GM19468 (cell line): ENCODE results near the gene SLC27A1.
"Not testable (repeated sequence)": the region's sequence is repeated elsewhere in the genome, so short reads cannot be mapped to it uniquely, and the experiment has no call there.

ENCODE experiments used
- ATAC-seq: cut with Tn5 transposase; IDR thresholded peaks from one replicate; pipeline ENCODE4 v1.9.1; 2021; ENCODE audit warnings: mild to moderate bottlenecking, moderate library complexity, moderate number of reproducible peaks; ENCODE audit not compliant: unreplicated experiment; ENCODE audit errors: extremely low read depth

Gene SLC27A1

GRCh38 chr19:17532116-17532515, 61.8 kb downstream of the SLC27A1 start:
- no peak for ATAC-seq

DNA sequence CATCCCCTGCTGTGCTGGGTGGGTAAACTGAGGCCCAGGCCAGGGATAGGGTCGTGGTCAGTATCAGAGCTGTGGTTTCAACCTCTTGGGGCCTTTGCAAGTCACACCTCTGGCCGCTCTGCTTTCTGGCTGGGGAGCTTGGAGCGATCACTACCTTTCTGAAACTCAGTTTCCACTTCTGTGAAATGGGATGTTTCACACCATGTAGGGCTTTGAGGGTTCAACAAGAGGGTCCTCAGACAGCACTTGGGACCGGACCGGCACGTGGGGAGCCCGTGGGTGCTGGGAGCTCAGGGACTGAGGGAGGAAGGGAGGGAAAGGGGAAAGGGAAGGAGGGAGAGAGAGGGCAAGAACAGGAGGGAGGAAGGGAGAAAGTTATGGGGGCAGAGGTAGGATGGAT, 62.2 kb downstream of the SLC27A1 start:
- no peak for ATAC-seq

DNA sequence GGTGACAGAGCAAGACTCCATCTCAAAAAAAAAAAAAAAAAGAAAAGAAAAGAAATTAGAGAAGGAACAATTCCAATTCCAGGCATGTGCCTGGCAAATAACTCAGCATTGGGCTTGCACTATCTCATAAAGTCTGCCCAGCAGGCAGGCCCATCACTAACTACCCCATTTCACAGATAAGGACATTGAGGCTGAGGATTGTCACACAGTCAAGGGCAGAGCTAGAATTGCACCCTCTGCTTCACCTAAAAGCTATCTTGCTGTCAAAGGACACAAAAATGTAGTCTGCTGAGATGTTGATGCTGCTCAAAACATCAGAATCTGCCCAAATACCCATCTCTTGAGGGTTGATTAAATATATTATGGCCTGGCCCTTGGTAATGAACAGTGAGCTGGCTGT, 64.4 kb downstream of the SLC27A1 start:
- ATAC-seq = no peak

DNA sequence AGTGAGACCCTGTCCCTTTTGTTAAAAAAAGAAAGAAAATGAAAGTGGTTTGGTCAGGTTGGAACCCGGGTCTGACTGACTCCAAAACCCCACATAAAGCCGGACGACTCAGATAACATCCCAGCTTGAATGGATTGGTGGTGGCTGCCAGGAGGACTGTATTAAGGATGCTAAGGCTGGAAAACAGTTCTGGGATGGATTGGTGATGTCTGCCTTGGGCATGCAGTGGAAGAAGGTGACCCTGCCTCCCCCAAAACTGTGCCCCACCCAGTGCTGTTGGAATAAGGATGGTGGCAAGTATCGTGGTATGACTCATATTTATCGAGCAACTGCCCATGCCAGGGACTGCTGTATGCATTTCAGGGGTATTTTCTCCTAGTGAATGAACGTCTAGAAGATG, 66.6 kb downstream of the SLC27A1 start:
- no peak for ATAC-seq

- no peak for ATAC-seq
These were observed 68.4 kb downstream of the SLC27A1 start for GRCh38 chr19:17538684-17539237.

DNA sequence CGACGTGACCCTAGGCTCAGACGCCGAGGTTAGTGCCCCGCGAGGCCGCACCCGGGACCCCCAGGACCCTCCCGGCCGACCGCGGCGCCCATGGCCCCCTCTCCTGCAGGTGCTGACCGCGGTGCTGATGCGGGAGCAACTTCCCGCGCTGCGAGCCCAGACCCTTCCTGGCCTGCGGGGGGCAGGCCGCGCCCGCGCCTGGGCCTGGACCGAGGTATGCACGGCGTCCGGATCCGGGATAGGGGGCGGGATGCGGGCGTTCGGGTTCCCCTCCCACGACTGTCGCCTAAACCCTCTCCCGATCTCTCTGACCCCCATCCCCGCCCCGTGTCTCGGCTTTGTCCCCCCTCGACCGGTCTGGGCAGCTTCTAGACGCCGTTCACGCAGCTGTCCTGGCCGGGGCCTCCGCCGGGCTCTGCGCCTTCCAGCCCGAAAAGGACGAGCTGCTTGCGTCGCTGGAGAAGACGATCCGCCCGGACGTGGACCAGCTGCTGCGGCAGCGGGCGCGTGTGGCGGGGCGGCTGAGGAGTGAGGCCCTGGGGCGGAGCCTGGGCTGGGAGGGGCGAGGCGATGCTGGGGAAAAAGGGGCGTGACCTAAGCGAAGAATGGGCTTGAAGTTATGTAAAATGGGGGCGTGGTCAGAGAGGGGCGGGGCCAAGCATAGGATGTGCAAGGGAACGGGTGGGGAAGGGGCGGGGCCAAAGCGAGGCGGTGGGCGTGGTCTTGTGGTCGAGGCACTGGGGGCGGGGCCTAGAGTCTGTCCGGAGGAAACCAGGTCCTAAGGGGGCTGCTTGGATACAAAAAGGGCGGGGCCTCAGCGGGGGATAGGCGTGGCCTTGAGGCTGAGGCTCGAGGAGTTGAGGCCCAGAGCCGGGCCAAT, 69.2 kb downstream of the SLC27A1 start:
- ATAC-seq = no peak

DNA sequence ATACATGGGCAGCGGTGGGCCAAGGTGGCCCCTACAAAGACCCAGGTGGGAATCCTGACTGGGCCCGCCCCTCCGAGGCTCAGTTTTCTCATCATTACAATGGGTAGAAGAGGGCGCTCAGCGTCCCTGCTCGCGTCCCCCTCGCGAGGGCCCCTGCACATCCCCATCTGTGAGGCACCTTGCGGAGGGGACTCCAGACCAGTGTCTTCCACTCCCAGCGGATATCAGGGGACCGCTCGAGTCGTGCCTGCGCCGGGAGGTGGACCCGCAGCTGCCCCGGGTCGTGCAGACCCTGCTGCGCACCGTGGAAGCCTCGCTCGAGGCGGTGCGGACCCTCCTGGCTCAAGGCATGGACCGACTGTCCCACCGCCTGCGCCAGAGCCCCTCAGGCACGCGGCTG, 69.8 kb downstream of the SLC27A1 start:
- ATAC-seq = no peak

DNA sequence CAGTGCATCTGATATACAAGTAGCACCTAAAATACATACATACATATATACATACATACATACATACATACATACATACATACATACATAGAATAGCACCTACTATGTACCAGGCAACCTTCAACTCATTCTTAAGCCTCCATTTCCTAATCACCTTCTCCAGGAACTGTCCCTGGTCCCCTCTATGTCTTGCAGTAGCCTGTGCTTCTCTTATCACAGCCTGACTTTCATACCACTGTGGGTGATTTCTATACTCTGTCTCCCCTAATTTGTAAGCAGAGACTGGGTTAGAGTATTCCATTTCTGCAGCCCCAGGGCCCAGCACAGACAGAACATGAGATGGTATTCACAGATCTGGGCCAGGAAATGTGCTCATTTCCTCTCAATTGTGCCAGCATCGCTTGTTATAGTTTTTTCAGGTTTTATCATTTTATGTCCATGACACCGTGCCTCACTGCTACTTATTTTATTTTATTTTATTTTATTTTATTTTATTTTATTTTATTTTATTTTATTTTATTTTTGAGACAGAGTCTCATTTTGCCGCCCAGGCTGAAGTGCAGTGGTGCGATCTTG, 70.9 kb downstream of the SLC27A1 start:
- ATAC-seq = no peak

- ATAC-seq = no peak
These were observed 71.7 kb downstream of the SLC27A1 start for GRCh38 chr19:17542042-17542441.

GRCh38 chr19:17542793-17543582, 72.7 kb downstream of the SLC27A1 start:
- no peak for ATAC-seq

DNA sequence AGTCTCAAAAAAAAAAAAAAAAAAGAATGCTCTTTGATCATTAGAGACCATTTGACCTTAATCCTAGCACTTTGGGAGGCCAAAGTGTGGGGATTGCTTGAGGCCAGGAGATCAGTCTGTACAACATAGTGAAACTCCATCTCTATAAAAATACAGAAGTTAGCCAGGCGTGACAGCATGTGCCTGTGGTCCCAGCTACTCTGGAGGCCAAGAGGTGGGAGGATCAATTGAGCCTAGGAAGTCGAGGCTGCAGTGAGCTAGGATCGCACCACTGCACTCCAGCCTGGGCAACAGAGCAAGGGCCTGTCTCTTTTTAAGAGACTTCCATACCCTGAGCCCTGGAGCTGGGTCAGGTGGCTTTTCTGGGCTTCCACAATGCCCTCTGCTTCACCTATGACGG, 73.7 kb downstream of the SLC27A1 start:
- ATAC-seq = no peak

GRCh38 chr19:17544418-17544817, 74.1 kb downstream of the SLC27A1 start:
- no peak for ATAC-seq

DNA sequence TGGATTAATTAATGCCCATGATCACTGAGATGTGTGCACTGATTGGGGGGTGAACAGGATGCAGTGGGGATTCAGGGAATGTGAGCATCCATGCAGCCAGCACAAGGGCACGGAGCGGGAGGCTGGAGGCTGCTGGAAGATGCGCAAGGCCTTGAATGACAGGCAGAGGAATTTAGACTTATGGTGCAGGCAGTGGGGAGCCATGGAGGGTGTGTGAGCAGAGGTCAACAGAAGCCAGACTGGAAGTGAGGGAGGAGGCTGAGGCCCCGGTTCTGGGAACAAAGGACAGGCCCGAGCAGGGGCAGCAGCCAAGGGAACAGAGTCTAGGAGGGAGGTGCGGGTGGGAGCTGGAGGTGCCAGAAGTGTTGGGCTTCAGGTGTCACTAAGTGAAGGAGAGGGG, 77.8 kb downstream of the SLC27A1 start:
- ATAC-seq = no peak

DNA sequence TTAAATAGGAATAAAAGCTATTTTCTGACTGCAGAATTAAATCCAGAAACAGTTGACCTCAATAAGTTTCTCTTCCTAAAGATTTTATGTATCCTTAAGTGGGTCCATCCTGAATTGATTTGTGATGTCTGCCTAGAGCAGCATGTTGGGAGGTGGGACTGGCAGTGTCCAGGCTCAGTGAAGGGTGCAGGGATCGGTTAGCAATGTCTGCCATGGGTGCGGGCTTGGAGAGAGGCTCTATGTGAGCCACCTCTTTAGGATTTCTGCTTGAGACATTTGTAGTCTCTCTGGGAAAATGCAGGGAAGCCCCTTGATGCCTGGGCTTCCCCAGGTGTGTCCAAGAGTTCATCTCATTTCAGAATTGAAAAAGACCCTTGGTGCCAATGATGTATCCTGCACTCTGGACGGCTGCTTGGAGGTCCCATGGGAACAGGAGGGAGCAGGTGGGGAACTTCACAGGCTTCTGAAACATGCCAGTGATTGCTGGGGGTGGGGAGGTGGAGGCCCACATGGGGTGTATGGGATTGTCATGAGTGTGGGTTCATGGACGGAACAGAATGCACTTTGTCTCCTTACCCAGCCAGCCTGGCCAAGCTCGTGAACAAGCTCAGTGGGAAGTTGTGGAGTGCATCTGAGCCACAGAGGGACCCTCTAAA, 78.9 kb downstream of the SLC27A1 start:
- ATAC-seq = no peak

- no peak for ATAC-seq
These were observed 79.8 kb downstream of the SLC27A1 start for GRCh38 chr19:17550076-17550667.

GRCh38 chr19:17552735-17553134, 82.4 kb downstream of the SLC27A1 start:
- ATAC-seq = not testable (repeated sequence)

GRCh38 chr19:17553256-17553655, 82.9 kb downstream of the SLC27A1 start:
- ATAC-seq = no peak

DNA sequence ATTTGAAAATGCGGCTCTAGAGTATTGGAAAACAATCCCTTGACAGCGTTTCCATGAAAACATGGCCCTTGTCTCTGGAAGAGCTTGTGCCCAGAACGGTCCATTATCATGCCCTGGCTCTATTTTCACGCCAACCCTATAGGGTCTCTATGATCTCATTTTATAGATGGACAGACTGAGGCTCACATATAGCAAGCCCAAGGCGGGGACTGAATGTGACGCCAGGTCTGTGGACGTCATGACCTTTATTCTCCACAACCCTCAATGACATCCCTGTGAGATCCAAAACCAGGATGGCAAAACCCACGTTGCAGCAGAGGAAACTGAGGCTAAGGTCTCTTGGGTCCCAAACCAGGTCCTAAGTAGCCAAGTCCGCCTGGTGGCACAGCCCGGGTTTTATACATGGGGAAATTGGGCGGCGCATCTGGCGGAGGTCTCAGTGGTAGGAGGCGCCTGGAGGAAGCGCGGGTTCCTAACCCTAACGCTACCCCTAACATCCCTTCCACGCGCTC, 84.7 kb downstream of the SLC27A1 start:
- ATAC-seq = no peak

- peak; percentile 53 for ATAC-seq
These were observed 85.2 kb downstream of the SLC27A1 start, which contains the start of gene COLGALT1 for GRCh38 chr19:17555480-17555928. COLGALT1 (plus strand) TSS chr19:17555649; CDS start chr19:17555714, 65 bp downstream.
